LNCaP clone FGC (cell line): ENCODE results near the gene PPP2CA.

ENCODE experiments used
- DNase-seq: peaks from one replicate; pipeline ENCODE4 v3.0.0-alpha.2; 2011; ENCODE audit warnings: low read depth
- H3K4me3 ChIP-seq: 2 replicates; pipeline ENCODE4 v1.5.1; 2011; ENCODE audit warnings: mild to moderate bottlenecking, low read depth, low read length, control low read depth
- CTCF ChIP-seq: IDR thresholded peaks from 2 replicates; pipeline ENCODE4 v1.5.1; 2012; ENCODE audit warnings: mild to moderate bottlenecking; ENCODE audit not compliant: control insufficient read depth, insufficient read depth; ENCODE audit errors: extremely low read depth

The PPP2CA gene

GRCh38 chr5:134189031-134189430, 36.8 kb downstream of the PPP2CA start:
- DNase-seq: no peak
- no peak for TF ChIP-seq CTCF

GRCh38 chr5:134188092-134188491, 37.8 kb downstream of the PPP2CA start:
- no peak for TF ChIP-seq CTCF
- DNase-seq: no peak
- H3K4me3 ChIP-seq: no peak overlapping the region

More at GRCh38 chr5:134189031-134189430, 36.8 kb downstream of the PPP2CA start:
- H3K4me3 ChIP-seq: no peak overlapping the region

GRCh38 chr5:134184155-134185135, 41.4 kb downstream of the PPP2CA start:
- no peak for DNase-seq
- no peak overlapping the region for H3K4me3 ChIP-seq
- peak; percentile 94 for TF ChIP-seq CTCF

- no peak overlapping the region for H3K4me3 ChIP-seq
- no peak for TF ChIP-seq CTCF
- DNase-seq: no peak
These were observed 42.4 kb downstream of the PPP2CA start for GRCh38 chr5:134183481-134183880.

GRCh38 chr5:134178096-134178419, 47.8 kb downstream of the PPP2CA start:
- no peak for DNase-seq
- H3K4me3 ChIP-seq: peak overlapping the region; percentile 90
- no peak for TF ChIP-seq CTCF

- peak overlapping the region; percentile 90 for H3K4me3 ChIP-seq
- DNase-seq: no peak
- no peak for TF ChIP-seq CTCF
These were observed 48.3 kb downstream of the PPP2CA start for GRCh38 chr5:134177369-134178095.
